Stimulated activated CD8-positive, alpha-beta memory T cell treated with anti-CD3 and anti-CD28 coated beads, Interleukin-12 subunit alpha, Interleukin-12 subunit beta, amount 100 ng/mL, for 1 hour (primary cell): ENCODE results near the gene JCHAIN.
"Not testable (repeated sequence)": the region's sequence is repeated elsewhere in the genome, so short reads cannot be mapped to it uniquely, and the experiment has no call there.

Source experiments
- DNase-seq: peaks from one replicate; pipeline ENCODE4 v3.0.0-alpha.2; 2020; ENCODE audit warnings: low read depth

The JCHAIN gene

GRCh38 chr4:70687821-70688794 is 21.8 kb upstream of the JCHAIN start, which contains the start of gene UTP3:
Gene UTP3 (plus strand): TSS chr4:70688532. CDS start chr4:70688678, 146 bp downstream.
- DNase-seq, result peak; percentile 84

GRCh38 chr4:70687392-70687791 is 21.1 kb upstream of the JCHAIN start:
- DNase-seq, result no peak

- not testable (repeated sequence) for DNase-seq
Measured at GRCh38 chr4:70682142-70682541, 15.8 kb upstream of the JCHAIN start.

GRCh38 chr4:70681704-70682103 is 15.4 kb upstream of the JCHAIN start:
- DNase-seq, result no peak

- no peak for DNase-seq
Measured at GRCh38 chr4:70680934-70681333, 14.6 kb upstream of the JCHAIN start.

GRCh38 chr4:70678383-70678999 is 12.2 kb upstream of the JCHAIN start:
- DNase-seq, result no peak

GRCh38 chr4:70676554-70677090 is 10.3 kb upstream of the JCHAIN start:
- DNase-seq, result no peak

- no peak for DNase-seq
Measured at GRCh38 chr4:70674731-70675130, 8.4 kb upstream of the JCHAIN start.

- DNase-seq, result no peak
Measured at GRCh38 chr4:70674191-70674590, 7.9 kb upstream of the JCHAIN start.

- no peak for DNase-seq
Measured at GRCh38 chr4:70671091-70671490, 4.8 kb upstream of the JCHAIN start.

- DNase-seq, result no peak
Measured at GRCh38 chr4:70670332-70671014, 4.2 kb upstream of the JCHAIN start.

GRCh38 chr4:70667740-70668535 is 1.6 kb upstream of the JCHAIN start:
- no peak for DNase-seq

- DNase-seq, result not testable (repeated sequence)
Measured at GRCh38 chr4:70661309-70661922, 4.9 kb downstream of the JCHAIN start.

GRCh38 chr4:70660106-70660505 is 6.2 kb downstream of the JCHAIN start:
- no peak for DNase-seq

- DNase-seq, result no peak
Measured at GRCh38 chr4:70658418-70658817, 7.9 kb downstream of the JCHAIN start.

GRCh38 chr4:70657326-70657725 is 9.0 kb downstream of the JCHAIN start:
- no peak for DNase-seq

GRCh38 chr4:70654605-70655011 is 11.7 kb downstream of the JCHAIN start:
- DNase-seq, result no peak

GRCh38 chr4:70651864-70652506 is 14.3 kb downstream of the JCHAIN start:
- DNase-seq, result no peak

- not testable (repeated sequence) for DNase-seq
Measured at GRCh38 chr4:70650741-70651140, 15.6 kb downstream of the JCHAIN start.

- DNase-seq, result no peak
Measured at GRCh38 chr4:70640192-70640591, 26.1 kb downstream of the JCHAIN start.
